ENCODE results near the gene SKI. TPM values are rescaled to one million over a fixed set of nuclear protein-coding genes. Genes with fewer than 3 reads are reported as not detected.

SKI gene
- total RNA-seq, 1 donor from 2014 or later: 18.7 TPM

DNA sequence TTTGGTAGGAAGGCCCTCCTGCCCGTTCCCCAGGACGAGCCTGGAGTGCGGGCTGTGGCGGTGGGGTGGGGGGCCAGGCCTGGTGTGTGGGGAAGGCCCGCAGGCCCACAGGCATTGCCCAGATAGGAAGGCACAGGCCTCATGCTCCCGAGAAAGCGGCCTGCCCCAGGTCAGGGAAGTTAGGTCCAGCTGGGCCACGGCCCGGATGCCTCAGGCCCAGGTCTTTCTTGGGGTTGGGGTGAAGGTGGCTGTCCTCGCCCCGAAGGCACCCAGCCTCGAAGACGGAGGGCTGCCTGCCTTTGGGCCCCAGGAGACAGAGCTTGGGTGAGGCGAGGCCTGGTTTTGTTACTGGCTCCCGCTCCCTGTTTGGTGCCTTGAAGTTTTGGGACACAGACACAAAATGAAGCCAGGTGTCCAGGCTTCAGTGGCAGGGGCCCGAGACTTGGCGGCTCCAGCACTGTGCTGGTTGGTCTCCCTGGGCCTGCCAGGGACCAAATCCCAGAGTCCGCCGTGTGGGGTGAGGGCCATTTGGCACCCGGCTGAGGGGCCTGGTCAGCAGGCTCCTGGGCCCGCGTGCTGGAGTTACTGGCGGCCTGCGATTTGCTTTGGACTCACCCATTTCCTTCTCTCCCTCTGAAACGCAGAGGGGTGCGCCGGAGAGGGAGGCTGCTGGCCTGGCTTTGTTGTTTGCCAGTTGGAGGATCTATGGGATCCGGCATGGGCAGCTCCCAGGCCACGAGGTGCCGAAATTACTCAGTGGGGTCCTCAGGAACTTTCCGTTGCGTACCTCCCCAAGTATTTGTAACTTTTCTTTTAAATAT is 2.0 kb downstream of the SKI start:
- no peak for DNase-seq (ENCODE audit: low read depth, low spot score)

DNA sequence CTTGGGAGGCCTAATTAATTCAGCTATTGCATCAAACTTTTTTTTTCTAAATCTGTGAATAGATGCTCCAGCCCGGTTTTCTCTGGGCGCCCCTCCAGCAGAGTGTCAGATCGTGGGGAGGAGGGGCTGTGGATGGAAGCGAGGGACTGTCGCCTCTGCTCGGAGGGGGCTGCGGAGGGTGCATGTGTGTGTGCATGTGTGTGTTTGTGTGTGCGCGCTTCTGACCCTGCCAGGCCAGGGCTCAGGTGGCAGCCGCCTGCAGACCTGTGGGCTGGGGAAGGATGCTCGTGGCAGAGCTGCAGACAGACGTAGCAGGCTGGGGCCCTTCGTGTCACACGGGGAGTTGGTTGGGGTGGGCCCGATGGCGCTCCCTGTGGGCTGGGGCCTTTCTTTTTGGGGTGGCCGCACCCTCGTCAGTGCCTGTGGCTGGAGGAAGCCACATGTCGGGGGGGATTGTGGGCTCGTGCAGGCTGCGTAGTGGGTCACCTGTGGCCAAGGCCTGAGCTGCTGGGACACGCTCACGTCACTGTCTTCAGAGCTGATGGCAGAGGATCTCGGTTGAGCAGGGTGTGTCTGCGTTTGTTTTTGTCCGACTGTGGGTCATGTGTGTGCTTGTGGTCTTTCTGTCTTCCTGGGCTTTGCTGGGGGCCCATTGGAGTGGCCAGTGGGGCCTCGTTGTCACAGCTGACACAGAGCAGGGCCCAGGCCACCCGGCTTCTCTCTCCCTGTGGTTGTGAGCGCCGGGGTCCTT is 2.8 kb downstream of the SKI start:
- DNase-seq (ENCODE audit: low read depth, low spot score): no peak

DNA sequence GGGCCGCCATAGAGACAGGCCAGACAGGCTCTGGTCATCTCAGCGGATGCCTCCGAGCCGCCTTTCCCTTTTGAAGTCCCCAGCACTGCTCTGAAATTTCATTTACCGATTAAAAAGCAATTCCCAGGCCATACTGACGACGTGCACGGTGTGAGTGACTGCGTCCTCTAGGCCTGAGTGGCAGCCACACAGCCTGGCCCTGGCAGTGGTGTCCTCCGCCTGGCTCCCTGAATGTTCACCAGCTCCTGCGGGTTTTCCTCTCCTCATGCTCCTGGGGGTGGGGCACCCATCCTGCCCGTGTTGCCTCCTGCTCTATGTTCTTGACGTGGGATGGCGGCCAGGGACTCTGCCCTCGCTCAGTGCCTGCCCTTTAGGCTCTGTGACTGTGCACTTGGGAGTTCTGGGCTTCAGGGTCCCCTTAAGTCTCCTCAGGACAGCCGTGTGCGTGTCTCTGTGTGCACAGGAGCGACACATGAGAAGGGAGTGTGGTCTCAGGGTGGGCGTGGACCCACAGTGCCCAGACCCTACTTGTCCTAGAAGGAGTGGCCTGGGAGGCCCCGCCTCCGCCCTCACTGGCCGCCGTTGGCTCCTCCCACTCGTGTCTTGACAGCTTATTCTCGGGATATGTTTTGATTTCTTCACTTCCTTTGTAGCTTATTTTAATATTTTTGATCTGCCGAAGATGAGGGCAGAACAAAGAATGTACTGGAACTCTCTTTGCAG is 3.6 kb downstream of the SKI start:
- DNase-seq (ENCODE audit: low read depth, low spot score): no peak

DNA sequence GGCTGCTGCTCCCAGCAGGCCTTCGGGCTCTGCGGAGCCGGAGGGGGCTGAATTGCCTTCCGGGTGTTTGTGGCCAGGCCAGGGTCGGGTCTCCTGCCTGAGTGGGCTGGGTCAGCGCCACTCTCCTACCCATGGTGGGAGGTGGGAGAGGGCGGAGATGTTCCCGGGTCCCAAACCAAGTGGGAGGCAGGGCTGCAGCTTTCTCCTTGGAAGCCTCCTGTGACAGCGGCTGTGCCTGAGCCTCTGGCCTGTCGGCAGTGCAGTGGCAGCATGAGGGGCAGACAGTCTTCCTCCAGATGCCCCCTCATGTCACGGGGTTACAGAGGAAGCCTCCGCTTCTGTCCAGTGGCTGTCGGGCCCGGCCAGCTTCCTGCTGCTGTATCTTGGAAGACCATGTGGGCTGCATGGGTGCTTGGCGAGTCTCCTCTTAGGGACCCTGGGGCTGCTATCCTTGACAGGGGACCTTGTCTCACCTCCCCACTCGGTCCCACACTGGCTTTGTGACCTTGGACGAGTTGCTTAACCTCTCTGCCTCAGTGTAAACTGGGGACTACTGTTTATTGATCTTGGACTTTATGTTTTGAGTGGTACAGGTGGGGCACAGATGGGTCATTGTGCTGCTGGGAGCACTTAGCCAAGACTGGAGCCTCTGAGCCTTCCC is 4.3 kb downstream of the SKI start:
- no peak for DNase-seq (ENCODE audit: low read depth, low spot score)

DNA sequence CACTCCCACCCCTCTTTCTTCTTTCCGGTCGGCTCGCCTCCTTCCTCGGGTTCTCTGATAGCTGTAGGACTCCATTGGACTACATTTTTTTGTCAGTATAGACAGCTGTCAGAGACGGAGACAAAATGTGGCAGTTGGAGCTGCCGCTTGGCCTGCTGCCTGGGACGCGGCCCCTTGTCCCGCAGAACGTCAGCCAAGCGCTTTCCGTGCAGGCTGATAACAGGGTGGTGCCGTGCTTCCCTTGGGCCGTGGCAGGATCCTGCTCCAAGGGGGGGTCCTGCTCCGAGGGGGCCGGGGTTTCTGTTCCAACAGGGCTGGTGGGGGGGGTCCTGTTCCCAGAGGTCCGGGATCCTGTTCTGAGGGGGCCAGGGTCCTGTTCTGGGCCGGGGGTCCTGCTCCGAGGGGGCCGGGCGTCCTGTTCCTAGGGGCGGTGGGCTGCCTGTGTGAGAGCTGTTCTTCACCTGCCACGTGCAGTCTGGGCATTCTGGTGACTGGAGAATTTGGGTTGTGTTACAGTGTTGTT is 4.9 kb downstream of the SKI start:
- no peak for DNase-seq (ENCODE audit: low read depth, low spot score)

DNA sequence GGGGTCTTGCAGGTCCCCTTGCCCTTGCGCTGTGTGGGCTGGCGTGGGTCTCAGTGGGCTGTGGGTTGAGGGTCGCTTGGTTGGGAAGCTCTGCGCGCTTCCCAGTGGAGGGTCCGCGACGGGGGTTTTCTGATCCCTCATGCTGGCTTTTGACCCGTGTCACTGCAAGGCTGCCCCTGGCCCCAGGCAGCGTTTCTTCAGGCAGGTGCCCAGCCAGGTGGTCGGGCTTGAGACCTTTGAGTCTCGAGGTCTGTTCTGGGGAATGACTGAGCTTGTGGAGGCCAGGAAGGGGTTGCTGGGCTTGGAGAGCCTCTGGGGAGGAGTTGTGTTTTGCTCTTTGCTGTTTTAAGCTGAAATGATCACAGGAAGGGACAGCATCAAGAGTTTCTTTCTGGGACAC is 5.3 kb downstream of the SKI start:
- DNase-seq (ENCODE audit: low read depth, low spot score): no peak

DNA sequence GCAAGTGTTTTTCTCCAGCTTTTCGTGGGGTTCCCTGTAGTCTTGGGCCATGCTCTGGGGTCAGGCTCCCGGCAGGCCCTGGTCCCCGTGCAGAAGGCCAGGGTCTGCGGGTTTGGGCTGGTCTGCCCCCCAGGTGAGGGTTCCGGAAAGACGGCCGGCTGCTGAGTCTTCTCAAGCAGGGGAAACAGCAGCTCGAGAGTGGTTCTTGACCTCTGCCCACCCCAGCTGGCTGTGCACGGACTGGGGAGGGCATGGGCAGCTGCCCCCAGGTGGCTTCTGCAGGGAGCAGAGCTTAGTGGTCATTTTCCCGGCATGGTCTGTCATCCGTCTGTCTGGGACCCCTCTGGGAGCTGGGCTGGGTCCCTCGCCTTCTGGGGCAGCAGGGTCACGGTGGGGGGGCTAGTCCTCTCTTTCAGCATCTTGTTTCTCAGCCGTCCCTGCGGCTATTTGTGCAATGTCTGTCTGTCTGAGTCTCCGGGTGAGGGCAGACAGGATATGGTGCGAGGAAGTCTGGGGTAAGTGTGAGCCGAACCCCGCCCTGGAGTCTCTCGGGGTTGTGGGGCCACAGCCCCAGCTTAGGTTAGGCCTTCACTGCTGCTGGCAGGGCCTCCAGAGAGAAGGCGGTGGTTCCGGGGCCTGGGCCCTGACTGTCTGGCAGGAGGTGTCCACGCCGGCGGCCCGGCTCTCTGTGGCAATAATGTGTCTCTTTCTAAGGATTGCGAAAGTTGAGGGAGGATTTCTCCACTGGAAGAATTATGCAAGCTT is 6.1 kb downstream of the SKI start:
- no peak for DNase-seq (ENCODE audit: low read depth, low spot score)

DNA sequence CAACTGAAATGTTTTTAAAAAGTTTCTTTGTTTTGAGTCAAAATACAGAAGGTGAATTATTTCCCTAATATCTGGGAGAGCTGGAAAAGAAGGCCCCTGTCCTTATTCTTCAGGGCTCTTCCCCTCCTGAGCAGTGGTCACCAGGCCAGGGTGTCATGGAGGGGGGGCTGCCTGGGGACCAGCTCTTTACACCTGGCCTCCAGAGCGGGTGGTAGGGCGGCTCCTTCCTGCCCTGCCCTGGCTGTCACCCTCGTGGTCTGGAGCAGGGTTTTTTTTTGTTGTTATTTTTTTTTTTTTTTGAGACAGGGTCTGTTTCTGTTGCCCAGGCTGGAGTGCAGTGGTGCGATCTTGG is 6.6 kb downstream of the SKI start:
- no peak for DNase-seq (ENCODE audit: low read depth, low spot score)

DNA sequence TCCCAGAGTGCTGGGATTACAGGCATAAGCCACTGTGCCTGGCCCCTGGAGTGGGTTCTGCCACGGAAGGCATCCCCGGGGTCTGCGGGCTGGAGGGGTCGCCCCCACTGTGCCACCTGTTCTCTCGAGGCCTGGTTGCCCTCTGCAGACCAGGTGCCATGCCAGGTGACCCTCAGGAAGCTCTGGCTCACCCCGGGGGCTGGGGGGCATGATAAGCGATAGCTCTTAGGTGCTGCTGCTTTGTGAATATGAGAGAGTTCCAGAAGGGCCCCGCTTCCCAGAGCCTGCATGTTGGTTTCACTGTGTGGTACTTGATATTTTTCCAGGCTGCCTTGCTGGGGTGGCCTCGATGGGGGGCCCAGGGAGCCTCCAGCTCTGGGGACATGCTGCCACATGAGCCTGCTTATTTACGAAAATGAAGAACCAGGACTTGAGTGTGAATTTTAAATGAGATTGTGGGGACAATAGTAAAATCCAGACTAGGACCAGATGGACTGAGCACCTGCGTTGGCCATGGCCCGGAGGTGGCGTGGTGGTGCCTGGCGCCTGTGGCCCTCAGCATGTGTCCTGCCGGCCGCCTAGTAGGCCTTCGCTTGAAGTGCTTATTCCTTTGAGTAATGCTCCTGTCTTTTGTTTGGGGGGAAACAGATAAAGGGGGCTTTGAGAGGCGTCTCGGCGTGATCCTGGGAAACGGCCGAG is 7.3 kb downstream of the SKI start:
- DNase-seq (ENCODE audit: low read depth, low spot score): no peak

DNA sequence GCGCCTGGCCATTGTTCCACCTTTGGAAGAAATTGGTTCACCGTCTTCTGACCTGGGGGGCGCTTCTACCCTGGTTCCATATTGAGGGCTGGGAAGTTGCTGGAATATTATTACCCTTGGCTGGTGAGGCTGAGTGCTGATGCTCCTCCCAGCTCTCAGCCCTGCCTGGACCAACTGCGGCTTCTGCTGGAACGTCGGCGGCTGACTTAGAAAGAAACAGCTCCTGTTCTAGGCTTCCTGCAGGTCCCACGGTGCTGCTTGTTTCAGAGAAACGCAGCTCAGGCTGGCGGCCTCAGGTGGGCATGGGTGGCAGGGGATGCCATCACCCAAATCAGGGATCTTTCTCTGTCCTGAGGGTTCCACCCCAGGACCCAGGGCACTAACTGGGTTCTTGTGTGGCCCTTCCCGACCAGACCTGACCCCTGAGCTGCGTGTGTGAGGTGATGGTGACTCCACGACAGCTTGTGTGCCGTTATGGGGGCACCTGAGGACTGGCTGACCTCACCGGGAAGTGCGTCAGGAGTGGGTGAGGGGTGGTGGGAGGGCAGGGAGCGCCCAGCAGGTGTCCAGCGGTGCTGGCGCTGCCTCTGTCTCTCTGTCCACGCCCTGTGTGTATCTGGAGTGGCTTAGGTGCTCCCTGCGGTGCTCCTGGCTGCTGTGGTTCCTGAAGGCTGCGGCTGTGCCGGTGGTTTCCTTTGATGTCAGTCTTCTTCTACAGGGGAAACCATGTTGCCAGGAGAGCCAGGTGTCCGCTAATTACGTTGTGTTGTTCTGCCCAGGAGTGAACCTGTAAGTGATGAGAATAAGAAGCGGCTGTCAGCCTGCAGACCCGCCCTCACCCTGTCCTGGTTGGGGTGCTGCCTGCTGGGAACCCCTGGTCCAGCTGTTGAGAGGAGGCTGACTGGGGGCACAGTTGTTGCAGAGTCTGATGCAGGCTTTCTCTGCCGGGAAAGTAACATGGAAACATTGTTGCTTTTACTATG is 8.9 kb downstream of the SKI start:
- DNase-seq (ENCODE audit: low read depth, low spot score): no peak

DNA sequence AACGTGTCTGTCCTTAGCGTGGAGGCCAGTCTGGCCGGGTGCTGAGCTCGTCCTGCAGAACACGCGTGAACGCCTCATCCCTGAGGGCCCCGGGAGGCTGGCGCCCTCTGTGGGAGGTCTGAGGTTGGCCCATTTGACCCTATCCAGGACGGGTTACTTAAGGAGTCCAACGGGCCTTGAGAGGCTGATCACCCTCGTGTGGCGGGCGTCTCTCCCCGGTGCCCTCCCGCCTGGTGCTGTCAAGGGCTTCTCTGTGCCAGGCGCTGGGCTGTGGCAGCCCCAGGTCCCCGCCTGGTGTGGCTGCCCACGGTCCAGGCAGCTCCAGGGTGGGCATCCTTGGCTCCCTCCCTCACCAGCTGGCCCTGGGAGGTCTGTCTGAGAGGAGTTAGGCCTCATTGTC is 9.7 kb downstream of the SKI start:
- no peak for DNase-seq (ENCODE audit: low read depth, low spot score)

DNA sequence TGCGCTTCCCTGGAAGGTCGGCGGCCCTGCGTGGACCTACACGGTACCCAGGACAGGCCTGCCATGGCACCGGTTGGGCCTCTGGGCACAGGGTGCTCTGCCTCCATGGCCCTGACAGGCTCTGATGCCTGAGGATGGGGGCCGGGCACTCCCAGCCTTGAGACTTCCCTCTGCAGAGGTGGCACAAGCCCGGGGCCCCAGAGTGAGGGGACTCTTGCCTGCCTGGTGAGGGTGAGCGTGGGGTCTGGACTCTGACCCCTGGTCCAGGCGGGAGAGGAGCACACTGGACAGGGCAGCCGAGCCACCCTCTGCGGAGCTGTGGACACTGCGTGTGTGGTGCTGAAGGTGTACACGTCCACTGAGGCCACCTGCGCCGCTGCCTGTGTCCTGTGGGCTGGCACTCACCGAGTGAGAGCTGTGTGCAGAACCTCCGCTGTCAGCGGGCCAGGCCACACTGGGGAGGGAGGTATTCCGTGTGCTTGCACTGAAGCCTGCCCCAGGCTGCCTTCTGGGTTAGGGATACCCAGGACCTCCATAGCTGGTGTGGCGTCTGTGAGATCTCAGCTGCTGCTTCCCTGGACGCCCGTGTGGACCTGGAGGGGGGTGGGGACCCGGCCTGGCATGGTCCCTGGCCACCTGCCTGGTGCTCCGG is 10.4 kb downstream of the SKI start:
- no peak for DNase-seq (ENCODE audit: low read depth, low spot score)

DNA sequence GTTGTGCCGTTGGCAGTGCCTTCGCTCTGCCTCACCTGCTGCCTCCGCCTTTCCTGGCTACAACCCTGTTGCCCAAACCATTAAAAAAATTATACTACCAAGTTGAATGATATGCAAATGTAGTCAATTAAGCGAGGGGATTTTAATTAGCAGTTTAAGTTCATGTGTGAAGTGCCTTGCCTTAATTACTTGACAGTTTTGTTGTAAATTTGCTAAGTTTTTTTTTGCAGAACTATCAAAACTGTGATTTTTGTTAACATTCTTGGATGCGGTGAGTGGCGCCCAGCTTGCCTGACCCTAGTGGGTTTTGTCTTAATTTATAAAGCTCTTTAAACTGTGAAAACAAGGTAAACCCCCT is 10.9 kb downstream of the SKI start:
- no peak for DNase-seq (ENCODE audit: low read depth, low spot score)

DNA sequence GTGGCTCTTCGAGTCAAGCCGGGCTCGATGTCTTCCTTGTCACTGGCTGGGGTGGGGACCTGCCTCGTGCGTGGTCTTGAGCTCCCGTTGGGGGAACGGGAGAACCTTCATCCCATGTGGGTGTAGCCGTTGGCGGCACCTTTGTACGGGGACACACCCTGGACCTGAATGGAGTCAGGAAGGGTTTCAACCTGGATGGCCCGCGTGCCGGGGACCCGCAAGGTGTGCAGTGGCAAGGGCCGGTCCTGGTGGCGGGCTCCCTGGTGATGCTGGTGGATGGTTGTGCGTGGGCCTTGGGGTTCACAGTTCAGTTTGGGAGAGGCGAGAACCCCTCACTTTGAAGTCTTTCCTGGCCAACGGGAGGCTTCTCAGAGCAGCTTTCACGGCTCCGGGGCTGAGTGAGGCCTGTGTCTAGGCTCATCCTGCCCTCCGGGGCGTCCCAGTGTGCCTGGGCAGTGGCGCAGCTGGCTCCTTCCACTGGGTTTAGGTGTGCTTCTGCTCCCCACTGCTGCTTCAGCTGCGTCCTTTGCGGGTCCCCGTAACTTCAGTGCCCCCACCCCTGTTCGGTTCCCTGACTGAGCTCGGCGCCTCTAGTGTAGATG is 11.4 kb downstream of the SKI start:
- DNase-seq (ENCODE audit: low read depth, low spot score): no peak

DNA sequence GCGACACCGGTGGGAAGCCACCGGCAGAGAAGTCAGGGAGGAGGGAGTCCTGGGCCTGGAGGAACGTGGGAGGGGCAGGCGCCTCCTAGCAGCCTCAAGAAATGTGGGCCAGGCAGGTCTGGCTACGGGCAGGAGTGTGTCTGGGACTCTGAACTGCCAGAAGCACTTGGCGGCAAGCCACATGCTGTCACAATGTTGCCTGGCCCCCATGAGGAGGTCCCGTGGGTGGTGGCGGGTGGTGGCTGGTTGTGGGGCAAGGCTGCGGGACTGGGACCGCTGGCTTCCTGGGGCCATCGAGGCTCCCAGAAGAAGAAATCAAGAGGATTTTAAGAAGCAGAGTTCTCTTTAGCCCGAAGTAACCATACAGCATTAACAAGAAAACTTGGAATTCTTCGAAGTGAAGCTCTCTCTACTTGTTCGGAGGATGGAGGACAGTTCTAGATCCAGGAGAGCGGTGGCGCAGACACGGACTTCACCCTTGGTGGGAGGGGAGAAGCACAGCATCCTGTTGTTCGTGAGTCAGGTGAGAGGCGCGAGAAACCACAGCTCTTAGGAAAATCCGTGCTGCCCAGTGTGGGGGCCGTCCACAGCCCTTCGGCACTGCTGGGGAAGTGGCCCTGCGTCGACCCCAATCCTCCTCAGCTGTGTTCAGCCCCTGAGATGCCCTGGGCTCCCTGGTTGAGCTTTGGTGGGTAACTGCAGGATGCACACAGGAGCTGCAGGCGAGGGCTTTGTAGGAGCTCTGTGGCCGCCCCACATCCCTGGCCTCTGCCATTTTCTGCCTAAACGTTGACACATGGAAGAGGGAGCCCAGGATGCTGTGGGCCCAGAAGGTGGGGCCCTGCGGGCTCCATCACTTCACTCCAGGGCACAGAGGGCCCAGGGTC is 12.4 kb downstream of the SKI start:
- DNase-seq (ENCODE audit: low read depth, low spot score): no peak

DNA sequence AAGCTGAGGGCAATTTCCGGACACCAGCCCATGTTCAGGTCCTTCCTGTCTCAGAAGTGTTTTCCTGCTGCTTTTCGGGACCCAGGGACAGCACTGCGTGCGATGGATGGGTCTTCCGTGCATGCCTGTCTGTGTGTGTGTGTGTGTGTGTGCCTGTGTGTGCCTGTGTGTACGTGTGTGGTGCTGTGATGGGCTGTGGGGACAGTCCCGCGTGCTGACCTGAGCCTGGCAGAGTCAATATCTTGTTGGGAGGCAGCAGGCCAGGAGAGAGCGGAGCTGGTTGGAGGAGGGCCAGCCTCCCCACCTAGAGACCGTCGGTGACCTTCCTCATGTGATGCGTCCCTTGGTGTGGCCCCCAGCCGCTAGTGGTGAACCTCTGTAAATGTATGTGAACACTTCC is 13.7 kb downstream of the SKI start:
- DNase-seq (ENCODE audit: low read depth, low spot score): no peak

All from pulmonary artery endothelial cell (primary cell).